WTC11 (cell line): ENCODE measurements around the gene FGF6.

Source experiments
- ATF3 ChIP-seq: sonication (generic); formaldehyde crosslinking; conservative IDR thresholded peaks from 2 replicates; pipeline ENCODE4 v1.8.1; 2022; ENCODE audit warnings: mild to moderate bottlenecking, missing genetic modification reagents
- E2F1 ChIP-seq: sonication (generic); formaldehyde crosslinking; IDR thresholded peaks from 2 replicates; pipeline ENCODE4 v1.8.0; 2022; ENCODE audit warnings: mild to moderate bottlenecking, missing genetic modification reagents
- GABPB1 ChIP-seq: sonication (generic); formaldehyde crosslinking; IDR thresholded peaks from 2 replicates; pipeline ENCODE4 v1.8.1; 2023; ENCODE audit warnings: mild to moderate bottlenecking, missing genetic modification reagents
- JAZF1 ChIP-seq: fragments of 250-450 bp; sonication (Bioruptor Pico); IDR thresholded peaks from 2 replicates; pipeline ENCODE4 v1.9.0; 2021; ENCODE audit warnings: moderate library complexity, mild to moderate bottlenecking, inconsistent platforms
- KAT7 ChIP-seq: sonication (generic); formaldehyde crosslinking; IDR thresholded peaks from 2 replicates; pipeline ENCODE4 v1.8.1; 2023; ENCODE audit warnings: missing genetic modification reagents, mild to moderate bottlenecking, borderline replicate concordance
- RELA ChIP-seq: sonication (generic); formaldehyde crosslinking; IDR thresholded peaks from 2 replicates; pipeline ENCODE4 v1.8.1; 2022; ENCODE audit warnings: missing genetic modification reagents, mild to moderate bottlenecking, borderline replicate concordance
- STAT6 ChIP-seq: sonication (generic); formaldehyde crosslinking; conservative IDR thresholded peaks from 2 replicates; pipeline ENCODE4 v1.8.1; 2023; ENCODE audit warnings: mild to moderate bottlenecking, low read depth, missing genetic modification reagents, moderate library complexity
- ZNF138 ChIP-seq: sonication (generic); formaldehyde crosslinking; conservative IDR thresholded peaks from 2 replicates; pipeline ENCODE4 v1.8.1; 2022; ENCODE audit warnings: mild to moderate bottlenecking, moderate library complexity, missing genetic modification reagents
- TF ChIP-seq, protein P1 (sequence below): fragments of 200-600 bp; IDR thresholded peaks from 2 replicates; pipeline ENCODE4 v1.8.0; 2022; ENCODE audit warnings: antibody characterized with exemption
- TF ChIP-seq, protein P2 (sequence below): sonication (generic); formaldehyde crosslinking; IDR thresholded peaks from 2 replicates; pipeline ENCODE4 v1.8.0; 2022; ENCODE audit warnings: mild to moderate bottlenecking, missing genetic modification reagents

DNA sequence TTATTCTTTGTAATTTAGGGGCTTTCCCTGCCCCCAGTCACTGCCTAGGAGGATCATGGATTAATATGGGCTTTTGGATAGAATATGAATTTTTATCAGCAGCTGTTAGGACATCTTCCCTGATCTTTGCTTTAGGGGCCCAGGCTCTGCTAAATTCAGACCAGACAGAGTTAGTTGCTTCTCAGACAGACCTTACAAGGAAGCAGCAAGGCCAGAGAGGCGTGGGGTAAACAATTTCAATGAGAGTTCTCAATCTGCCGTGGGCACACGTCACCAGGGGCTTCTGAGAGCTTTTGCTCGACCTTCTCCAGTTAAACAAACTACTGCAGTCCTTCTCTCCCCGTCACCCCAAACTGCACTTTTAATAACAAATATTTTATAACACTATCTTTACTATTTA, 27.7 kb downstream of the FGF6 start:
- TF ChIP-seq ATF3: no peak
- TF ChIP-seq, protein P1, sequence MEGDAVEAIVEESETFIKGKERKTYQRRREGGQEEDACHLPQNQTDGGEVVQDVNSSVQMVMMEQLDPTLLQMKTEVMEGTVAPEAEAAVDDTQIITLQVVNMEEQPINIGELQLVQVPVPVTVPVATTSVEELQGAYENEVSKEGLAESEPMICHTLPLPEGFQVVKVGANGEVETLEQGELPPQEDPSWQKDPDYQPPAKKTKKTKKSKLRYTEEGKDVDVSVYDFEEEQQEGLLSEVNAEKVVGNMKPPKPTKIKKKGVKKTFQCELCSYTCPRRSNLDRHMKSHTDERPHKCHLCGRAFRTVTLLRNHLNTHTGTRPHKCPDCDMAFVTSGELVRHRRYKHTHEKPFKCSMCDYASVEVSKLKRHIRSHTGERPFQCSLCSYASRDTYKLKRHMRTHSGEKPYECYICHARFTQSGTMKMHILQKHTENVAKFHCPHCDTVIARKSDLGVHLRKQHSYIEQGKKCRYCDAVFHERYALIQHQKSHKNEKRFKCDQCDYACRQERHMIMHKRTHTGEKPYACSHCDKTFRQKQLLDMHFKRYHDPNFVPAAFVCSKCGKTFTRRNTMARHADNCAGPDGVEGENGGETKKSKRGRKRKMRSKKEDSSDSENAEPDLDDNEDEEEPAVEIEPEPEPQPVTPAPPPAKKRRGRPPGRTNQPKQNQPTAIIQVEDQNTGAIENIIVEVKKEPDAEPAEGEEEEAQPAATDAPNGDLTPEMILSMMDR: no peak
- TF ChIP-seq STAT6 (CRISPR knock-in tag): no peak
- TF ChIP-seq KAT7 (CRISPR knock-in tag): no peak
- TF ChIP-seq GABPB1 (CRISPR knock-in tag): no peak
- TF ChIP-seq ZNF138: no peak
- no peak for TF ChIP-seq RELA (CRISPR knock-in tag)
- TF ChIP-seq, protein P2, sequence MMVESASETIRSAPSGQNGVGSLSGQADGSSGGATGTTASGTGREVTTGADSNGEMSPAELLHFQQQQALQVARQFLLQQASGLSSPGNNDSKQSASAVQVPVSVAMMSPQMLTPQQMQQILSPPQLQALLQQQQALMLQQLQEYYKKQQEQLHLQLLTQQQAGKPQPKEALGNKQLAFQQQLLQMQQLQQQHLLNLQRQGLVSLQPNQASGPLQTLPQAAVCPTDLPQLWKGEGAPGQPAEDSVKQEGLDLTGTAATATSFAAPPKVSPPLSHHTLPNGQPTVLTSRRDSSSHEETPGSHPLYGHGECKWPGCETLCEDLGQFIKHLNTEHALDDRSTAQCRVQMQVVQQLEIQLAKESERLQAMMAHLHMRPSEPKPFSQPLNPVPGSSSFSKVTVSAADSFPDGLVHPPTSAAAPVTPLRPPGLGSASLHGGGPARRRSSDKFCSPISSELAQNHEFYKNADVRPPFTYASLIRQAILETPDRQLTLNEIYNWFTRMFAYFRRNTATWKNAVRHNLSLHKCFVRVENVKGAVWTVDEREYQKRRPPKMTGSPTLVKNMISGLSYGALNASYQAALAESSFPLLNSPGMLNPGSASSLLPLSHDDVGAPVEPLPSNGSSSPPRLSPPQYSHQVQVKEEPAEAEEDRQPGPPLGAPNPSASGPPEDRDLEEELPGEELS (CRISPR knock-in tag): no peak
- TF ChIP-seq E2F1 (CRISPR knock-in tag): no peak
- no peak for TF ChIP-seq JAZF1 (CRISPR knock-in tag)
